HUES64 (cell line): Measurements from ENCODE around the gene DHRS3.

Experiments
- H3K27ac ChIP-seq: 2 replicates; pipeline ENCODE4 v1.7.0; 2013; ENCODE audit warnings: low read depth, low read length, inconsistent platforms
- H3K27me3 ChIP-seq: 2 replicates; pipeline ENCODE4 v1.6.1; 2013; ENCODE audit warnings: mild to moderate bottlenecking, low read length; ENCODE audit not compliant: insufficient read depth
- H3K36me3 ChIP-seq: 2 replicates; pipeline ENCODE4 v1.6.1; 2013; ENCODE audit warnings: mild to moderate bottlenecking, low read length; ENCODE audit not compliant: insufficient read depth
- H3K4me1 ChIP-seq: 2 replicates; pipeline ENCODE4 v1.6.1; 2013; ENCODE audit warnings: mild to moderate bottlenecking, low read length, moderate library complexity; ENCODE audit not compliant: insufficient read depth
- H3K4me3 ChIP-seq: 2 replicates; pipeline ENCODE4 v1.5.1; 2013; ENCODE audit warnings: mild to moderate bottlenecking, low read length, moderate library complexity
- H3K9ac ChIP-seq: 2 replicates; pipeline ENCODE4 v1.6.1; 2013; ENCODE audit warnings: mild to moderate bottlenecking, low read depth, low read length
- H3K9me3 ChIP-seq: 2 replicates; pipeline ENCODE4 v1.6.1; 2013; ENCODE audit warnings: low read depth, low read length; ENCODE audit not compliant: insufficient read depth
- WGBS: fragments of 150-250, 120-280 bp; methylation state at CpG from one replicate; pipeline ENCODE4 v1.1.7; 2013; ENCODE audit warnings: missing lambda C conversion rate; 5-methylcytosine and 5-hydroxymethylcytosine counted together

Gene DHRS3

GRCh38 chr1:12549460-12550349 lies 68.3 kb downstream of the DHRS3 start:
- Histone ChIP-seq H3K27ac (no peak overlapping the region), H3K4me1 (peaks cover 9% of the 10 kb centered on the region; the same call in 1 of the 2 replicates), H3K27me3 (no peaks in the 10 kb centered on the region), H3K9me3 (no peaks in the 10 kb centered on the region), H3K4me3 (no peak overlapping the region), H3K9ac (no peak overlapping the region), H3K36me3 (no peaks in the 10 kb centered on the region)
- 90% methylated on average over 31 of the region's 31 CpGs for WGBS

GRCh38 chr1:12548973-12549459 lies 69.0 kb downstream of the DHRS3 start:
- Histone ChIP-seq H3K9ac (no peak overlapping the region), H3K4me1 (peaks cover 11% of the 10 kb centered on the region; the same call in 1 of the 2 replicates), H3K27ac (no peak overlapping the region), H3K36me3 (no peaks in the 10 kb centered on the region), H3K4me3 (no peak overlapping the region), H3K9me3 (no peaks in the 10 kb centered on the region), H3K27me3 (no peaks in the 10 kb centered on the region)
- WGBS = 93% methylated on average over 27 of the region's 27 CpGs

- no peak overlapping the region for H3K27ac ChIP-seq
- whole genome bisulfite sequencing = 93% methylated on average over 13 of the region's 14 CpGs
- no peak overlapping the region for H3K9ac ChIP-seq
- no peaks in the 10 kb centered on the region for H3K36me3 ChIP-seq
- peaks cover 11% of the 10 kb centered on the region; the same call in 1 of the 2 replicates for H3K4me1 ChIP-seq
- H3K4me3 ChIP-seq = no peak overlapping the region
- H3K9me3 ChIP-seq = no peaks in the 10 kb centered on the region
- no peaks in the 10 kb centered on the region for H3K27me3 ChIP-seq
Observed at GRCh38 chr1:12548279-12548972, 69.6 kb downstream of the DHRS3 start.

GRCh38 chr1:12547586-12548225 lies 70.3 kb downstream of the DHRS3 start:
- no peak overlapping the region for H3K4me3 ChIP-seq
- H3K9ac ChIP-seq = no peak overlapping the region
- no peaks in the 10 kb centered on the region for H3K36me3 ChIP-seq
- no peaks in the 10 kb centered on the region for H3K27me3 ChIP-seq
- H3K4me1 ChIP-seq = peaks cover 11% of the 10 kb centered on the region; the same call in 1 of the 2 replicates
- H3K9me3 ChIP-seq = no peaks in the 10 kb centered on the region
- 92% methylated on average over 20 of the region's 20 CpGs for WGBS
- no peak overlapping the region for H3K27ac ChIP-seq

- 88% methylated on average over 17 of the region's 17 CpGs for WGBS
- H3K4me3 ChIP-seq = no peak overlapping the region
Observed at GRCh38 chr1:12546771-12547585, 71.0 kb downstream of the DHRS3 start.

GRCh38 chr1:12544992-12545391 lies 73.0 kb downstream of the DHRS3 start:
- Histone ChIP-seq H3K36me3 (no peaks in the 10 kb centered on the region), H3K27me3 (no peaks in the 10 kb centered on the region), H3K9ac (no peak overlapping the region), H3K27ac (no peak overlapping the region), H3K4me3 (no peak overlapping the region), H3K4me1 (peaks cover 19% of the 10 kb centered on the region), H3K9me3 (no peaks in the 10 kb centered on the region)
- WGBS = 81% methylated on average over 7 of the region's 8 CpGs

More at GRCh38 chr1:12546771-12547585, 71.0 kb downstream of the DHRS3 start:
- Histone ChIP-seq H3K9me3 (no peaks in the 10 kb centered on the region), H3K27ac (no peak overlapping the region), H3K9ac (no peak overlapping the region), H3K27me3 (no peaks in the 10 kb centered on the region), H3K36me3 (no peaks in the 10 kb centered on the region), H3K4me1 (peaks cover 11% of the 10 kb centered on the region; the same call in 1 of the 2 replicates)

- WGBS = 96% methylated on average over 4 of the region's 4 CpGs
- Histone ChIP-seq H3K9ac (no peak overlapping the region), H3K36me3 (no peaks in the 10 kb centered on the region), H3K27ac (no peak overlapping the region), H3K4me3 (no peak overlapping the region), H3K4me1 (peaks cover 15% of the 10 kb centered on the region), H3K9me3 (no peaks in the 10 kb centered on the region), H3K27me3 (no peaks in the 10 kb centered on the region)
Observed at GRCh38 chr1:12544357-12544756, 73.7 kb downstream of the DHRS3 start.

GRCh38 chr1:12543740-12544154 lies 74.3 kb downstream of the DHRS3 start:
- no peak overlapping the region for H3K9ac ChIP-seq
- H3K36me3 ChIP-seq = no peaks in the 10 kb centered on the region
- peaks cover 14% of the 10 kb centered on the region for H3K4me1 ChIP-seq
- H3K9me3 ChIP-seq = no peaks in the 10 kb centered on the region
- no peak overlapping the region for H3K27ac ChIP-seq
- no peak overlapping the region for H3K4me3 ChIP-seq
- no peaks in the 10 kb centered on the region for H3K27me3 ChIP-seq
- WGBS = 98% methylated on average over 6 of the region's 9 CpGs

GRCh38 chr1:12542616-12543592 lies 75.1 kb downstream of the DHRS3 start:
- WGBS = 88% methylated on average over 8 of the region's 9 CpGs
- no peaks in the 10 kb centered on the region for H3K27me3 ChIP-seq
- H3K4me1 ChIP-seq = peaks cover 14% of the 10 kb centered on the region
- H3K4me3 ChIP-seq = no peak overlapping the region
- H3K9me3 ChIP-seq = no peaks in the 10 kb centered on the region
- no peak overlapping the region for H3K9ac ChIP-seq
- no peak overlapping the region for H3K27ac ChIP-seq
- H3K36me3 ChIP-seq = no peaks in the 10 kb centered on the region

GRCh38 chr1:12542138-12542465 lies 75.9 kb downstream of the DHRS3 start:
- Histone ChIP-seq H3K36me3 (no peaks in the 10 kb centered on the region), H3K27me3 (no peaks in the 10 kb centered on the region), H3K9me3 (no peaks in the 10 kb centered on the region), H3K4me1 (peaks cover 14% of the 10 kb centered on the region), H3K9ac (no peak overlapping the region), H3K27ac (no peak overlapping the region), H3K4me3 (no peak overlapping the region)
- WGBS = 93% methylated on average over 9 of the region's 9 CpGs
